Activated naive CD4-positive, alpha-beta T cell treated with anti-CD3 and anti-CD28 coated beads for 36 hours (primary cell): ENCODE results near the gene PRIM1. TPM values are rescaled to one million over a fixed set of nuclear protein-coding genes. Genes with fewer than 3 reads are reported as not detected.
"Not testable (repeated sequence)": the region's sequence is repeated elsewhere in the genome, so short reads cannot be mapped to it uniquely, and the experiment has no call there.

ENCODE experiments used
- CTCF ChIA-PET: fragments of 350-600 bp; sonication (Branson Sonifier 250); formaldehyde crosslinking; loops from one replicate; lab custom pipeline; 2021; ENCODE audit warnings: antibody characterized with exemption; lab: Charles Lee
- DNase-seq: peaks from one replicate; pipeline ENCODE4 v3.0.0-alpha.2; 2020
- H3K27ac Mint-ChIP-seq: one replicate; pipeline ENCODE4 v1.8.0; 2021; ENCODE audit warnings: mild to moderate bottlenecking, mixed read lengths
- H3K27me3 Mint-ChIP-seq: one replicate; pipeline ENCODE4 v1.8.0; 2021; ENCODE audit warnings: low read depth, mixed read lengths
- H3K36me3 Mint-ChIP-seq: one replicate; pipeline ENCODE4 v1.8.0; 2021; ENCODE audit warnings: low read depth, mixed read lengths
- H3K4me1 Mint-ChIP-seq: one replicate; pipeline ENCODE4 v1.8.0; 2021; ENCODE audit warnings: low read depth, mixed read lengths
- H3K4me3 Mint-ChIP-seq: one replicate; pipeline ENCODE4 v1.8.0; 2021; ENCODE audit warnings: mild to moderate bottlenecking, moderate library complexity, mixed read lengths
- H3K9me3 Mint-ChIP-seq: one replicate; pipeline ENCODE4 v1.8.0; 2021; ENCODE audit warnings: mixed read lengths
- intact Hi-C: fragments of 100-400 bp; cut with micrococcal nuclease; formaldehyde crosslinking; loops from one replicate; pipeline ENCODE4 v1.15.1; 2023
- total RNA-seq, 2 experiments: library from RNA; stranded (reverse); gene quantifications; one replicate each; pipeline ENCODE4 v1.2.3, GENCODE V29; 2021

Gene PRIM1
- total RNA-seq, 2 experiments from 2014 or later = 74.9 to 75.0 TPM

GRCh38 chr12:56758728-56759262 is 6.7 kb upstream of the PRIM1 start:
- no peak overlapping the region for H3K4me3 Mint-ChIP-seq
- intact Hi-C loops = loop anchor here (5.0 kb wide), 1 partner anchor 424 kb away; no protein-coding TSS in a partner anchor
- peaks cover 6% of the 10 kb centered on the region for H3K4me1 Mint-ChIP-seq

GRCh38 chr12:56757971-56758370 is 5.8 kb upstream of the PRIM1 start:
- not testable (repeated sequence) for H3K4me3 Mint-ChIP-seq, H3K4me1 Mint-ChIP-seq, H3K36me3 Mint-ChIP-seq, H3K27me3 Mint-ChIP-seq, H3K9me3 Mint-ChIP-seq, DNase-seq, H3K27ac Mint-ChIP-seq
- intact Hi-C loops = loop anchor here (1.0 to 5.0 kb wide), 6 partner anchors 229 to 424 kb away; partner anchors contain the start of gene LRP1
- CTCF ChIA-PET = interaction anchor here (0.6 to 9.6 kb wide), 15 partner anchors 12 to 354 kb away, joined by 3 to 87 read pairs (median 4); partner anchors contain the start of genes STAT6 and TAC3

More at GRCh38 chr12:56758728-56759262, 6.7 kb upstream of the PRIM1 start:
- no peaks in the 10 kb centered on the region for H3K27me3 Mint-ChIP-seq
- DNase-seq = no peak
- H3K27ac Mint-ChIP-seq = no peak overlapping the region
- peaks cover 2% of the 10 kb centered on the region for H3K9me3 Mint-ChIP-seq
- CTCF ChIA-PET = interaction anchor here (1.0 to 9.6 kb wide), 9 partner anchors 8 to 353 kb away, joined by 3 to 87 read pairs (median 4); partner anchors contain the start of genes STAT6 and TAC3
- H3K36me3 Mint-ChIP-seq = no peaks in the 10 kb centered on the region

- H3K27ac Mint-ChIP-seq = no peak overlapping the region
Observed at GRCh38 chr12:56753566-56753965, 1.4 kb upstream of the PRIM1 start.

GRCh38 chr12:56750596-56750995 is 1.5 kb downstream of the PRIM1 start:
- H3K27me3 Mint-ChIP-seq, DNase-seq, H3K9me3 Mint-ChIP-seq, H3K27ac Mint-ChIP-seq: not testable (repeated sequence)
- H3K4me3 Mint-ChIP-seq = peak overlapping the region; percentile 51
- CTCF ChIA-PET = interaction anchor here (0.7 to 1.2 kb wide), 5 partner anchors 9 to 251 kb away, joined by 3 to 5 read pairs (median 4); no protein-coding TSS in a partner anchor
- peaks cover 44% of the 10 kb centered on the region for H3K4me1 Mint-ChIP-seq
- intact Hi-C loops = loop anchor here (5.0 kb wide), 1 partner anchor 337 kb away; the partner anchor contains the start of gene NAB2
- H3K36me3 Mint-ChIP-seq = peaks cover 45% of the 10 kb centered on the region

More at GRCh38 chr12:56753566-56753965, 1.4 kb upstream of the PRIM1 start:
- H3K27me3 Mint-ChIP-seq = no peaks in the 10 kb centered on the region
- intact Hi-C loops = loop anchor here (5.0 kb wide), 1 partner anchor 334 kb away; the partner anchor contains the start of gene NAB2
- H3K36me3 Mint-ChIP-seq = peaks cover 25% of the 10 kb centered on the region
- H3K9me3 Mint-ChIP-seq = no peaks in the 10 kb centered on the region
- DNase-seq = no peak
- CTCF ChIA-PET = interaction anchor here (0.7 to 9.6 kb wide), 7 partner anchors 11 to 358 kb away, joined by 3 to 87 read pairs (median 4); partner anchors contain the start of gene STAT6
- H3K4me1 Mint-ChIP-seq = peaks cover 28% of the 10 kb centered on the region
- H3K4me3 Mint-ChIP-seq = peak overlapping the region; percentile 13

- Mint-ChIP-seq H3K27me3 (no peaks in the 10 kb centered on the region), H3K4me3 (peak overlapping the region; percentile 56), H3K9me3 (no peaks in the 10 kb centered on the region), H3K27ac (no peak overlapping the region), H3K36me3 (peaks cover 48% of the 10 kb centered on the region), H3K4me1 (peaks cover 42% of the 10 kb centered on the region)
- intact Hi-C loops = loop anchor here (5.0 kb wide), 1 partner anchor 337 kb away; the partner anchor contains the start of gene NAB2
- CTCF ChIA-PET = interaction anchor here (0.6 to 1.2 kb wide), 3 partner anchors 239 to 339 kb away, joined by 3 to 5 read pairs (median 5); no protein-coding TSS in a partner anchor
- DNase-seq = no peak
Observed at GRCh38 chr12:56749853-56750252, 2.3 kb downstream of the PRIM1 start.

GRCh38 chr12:56749359-56749758 is 2.8 kb downstream of the PRIM1 start:
- Mint-ChIP-seq H3K9me3 (no peaks in the 10 kb centered on the region), H3K36me3 (peaks cover 51% of the 10 kb centered on the region), H3K27ac (no peak overlapping the region), H3K4me1 (peaks cover 42% of the 10 kb centered on the region), H3K4me3 (no peak overlapping the region), H3K27me3 (no peaks in the 10 kb centered on the region)
- no peak for DNase-seq
- intact Hi-C loops = no loop called here
- CTCF ChIA-PET = interaction anchor here (0.6 kb wide), 1 partner anchor 340 kb away, joined by 5 read pairs; no protein-coding TSS in a partner anchor

GRCh38 chr12:56728139-56728861 is 23.8 kb downstream of the PRIM1 start:
- intact Hi-C loops = loop anchor here (5.0 kb wide), 1 partner anchor 349 kb away; the partner anchor contains the start of gene NEMP1
- H3K27ac Mint-ChIP-seq = no peak overlapping the region
- CTCF ChIA-PET = interaction anchor here (0.6 to 0.8 kb wide), 2 partner anchors 13 to 99 kb away, joined by 3 to 4 read pairs; no protein-coding TSS in a partner anchor
- no peak overlapping the region for H3K4me3 Mint-ChIP-seq
- no peaks in the 10 kb centered on the region for H3K9me3 Mint-ChIP-seq
- peaks cover 58% of the 10 kb centered on the region for H3K36me3 Mint-ChIP-seq
- no peak for DNase-seq
- H3K4me1 Mint-ChIP-seq = peaks cover 16% of the 10 kb centered on the region
- H3K27me3 Mint-ChIP-seq = no peaks in the 10 kb centered on the region

- intact Hi-C loops = loop anchor here (5.0 kb wide), 1 partner anchor 351 kb away; the partner anchor contains the start of gene NEMP1
- CTCF ChIA-PET = interaction anchor here (0.6 to 1.5 kb wide), 2 partner anchors 9 to 458 kb away, joined by 3 to 4 read pairs; no protein-coding TSS in a partner anchor
- Mint-ChIP-seq H3K36me3 (peaks cover 72% of the 10 kb centered on the region), H3K27ac (peak overlapping the region; percentile 99), H3K4me3 (peak overlapping the region; percentile 99), H3K4me1 (peaks cover 35% of the 10 kb centered on the region)
- not testable (repeated sequence) for DNase-seq, H3K27me3 Mint-ChIP-seq, H3K9me3 Mint-ChIP-seq
Observed at GRCh38 chr12:56726196-56726675, 25.9 kb downstream of the PRIM1 start.

GRCh38 chr12:56725723-56726102 is 26.4 kb downstream of the PRIM1 start:
- CTCF ChIA-PET = interaction anchor here (0.5 to 0.8 kb wide), 5 partner anchors 8 to 89 kb away, joined by 3 to 5 read pairs (median 4); no protein-coding TSS in a partner anchor
- H3K27ac Mint-ChIP-seq = peak overlapping the region; percentile 99

GRCh38 chr12:56724972-56725722 is 27.0 kb downstream of the PRIM1 start, which contains the start of gene NACA:
Gene NACA, minus strand, starts transcription at chr12:56725299. Its CDS starts 778 bp downstream, at chr12:56724521.
- intact Hi-C loops = loop anchor here (1.0 to 5.0 kb wide), 9 partner anchors 27 to 706 kb away; partner anchors contain the start of genes NABP2, NEMP1, PRIM1 and PTGES3
- H3K27ac Mint-ChIP-seq = peak within 1 kb of the TSS; percentile 99
- H3K36me3 Mint-ChIP-seq = peaks cover 78% of the 10 kb centered on the region
- H3K27me3 Mint-ChIP-seq = no peaks in the 10 kb centered on the region
- DNase-seq = peak; percentile 99
- CTCF ChIA-PET = interaction anchor here (0.5 to 0.8 kb wide), 4 partner anchors 26 to 89 kb away, joined by 3 to 5 read pairs (median 4); no protein-coding TSS in a partner anchor
- no peaks in the 10 kb centered on the region for H3K9me3 Mint-ChIP-seq
- H3K4me3 Mint-ChIP-seq = peak within 1 kb of the TSS; percentile 99
- peaks cover 46% of the 10 kb centered on the region for H3K4me1 Mint-ChIP-seq

More at GRCh38 chr12:56725723-56726102, 26.4 kb downstream of the PRIM1 start:
- H3K4me1 Mint-ChIP-seq = peaks cover 40% of the 10 kb centered on the region
- H3K36me3 Mint-ChIP-seq = peaks cover 72% of the 10 kb centered on the region
- no peak for DNase-seq
- no peaks in the 10 kb centered on the region for H3K27me3 Mint-ChIP-seq
- intact Hi-C loops = loop anchor here (1.0 to 5.0 kb wide), 9 partner anchors 27 to 705 kb away; partner anchors contain the start of genes NABP2, NEMP1, PRIM1 and PTGES3
- peak overlapping the region; percentile 99 for H3K4me3 Mint-ChIP-seq
- no peaks in the 10 kb centered on the region for H3K9me3 Mint-ChIP-seq

GRCh38 chr12:56724701-56724971 is 27.5 kb downstream of the PRIM1 start:
- peak overlapping the region; percentile 99 for H3K27ac Mint-ChIP-seq
- no peaks in the 10 kb centered on the region for H3K9me3 Mint-ChIP-seq
- no peak for DNase-seq
- intact Hi-C loops = loop anchor here (2.0 kb wide), 1 partner anchor 706 kb away; the partner anchor contains the start of gene R3HDM2
- peaks cover 51% of the 10 kb centered on the region for H3K4me1 Mint-ChIP-seq
- H3K36me3 Mint-ChIP-seq = peaks cover 79% of the 10 kb centered on the region
- CTCF ChIA-PET = no interaction called here
- peak overlapping the region; percentile 99 for H3K4me3 Mint-ChIP-seq
- H3K27me3 Mint-ChIP-seq = no peaks in the 10 kb centered on the region
